ENCODE data around the gene TGM1.

The TGM1 gene

DNA sequence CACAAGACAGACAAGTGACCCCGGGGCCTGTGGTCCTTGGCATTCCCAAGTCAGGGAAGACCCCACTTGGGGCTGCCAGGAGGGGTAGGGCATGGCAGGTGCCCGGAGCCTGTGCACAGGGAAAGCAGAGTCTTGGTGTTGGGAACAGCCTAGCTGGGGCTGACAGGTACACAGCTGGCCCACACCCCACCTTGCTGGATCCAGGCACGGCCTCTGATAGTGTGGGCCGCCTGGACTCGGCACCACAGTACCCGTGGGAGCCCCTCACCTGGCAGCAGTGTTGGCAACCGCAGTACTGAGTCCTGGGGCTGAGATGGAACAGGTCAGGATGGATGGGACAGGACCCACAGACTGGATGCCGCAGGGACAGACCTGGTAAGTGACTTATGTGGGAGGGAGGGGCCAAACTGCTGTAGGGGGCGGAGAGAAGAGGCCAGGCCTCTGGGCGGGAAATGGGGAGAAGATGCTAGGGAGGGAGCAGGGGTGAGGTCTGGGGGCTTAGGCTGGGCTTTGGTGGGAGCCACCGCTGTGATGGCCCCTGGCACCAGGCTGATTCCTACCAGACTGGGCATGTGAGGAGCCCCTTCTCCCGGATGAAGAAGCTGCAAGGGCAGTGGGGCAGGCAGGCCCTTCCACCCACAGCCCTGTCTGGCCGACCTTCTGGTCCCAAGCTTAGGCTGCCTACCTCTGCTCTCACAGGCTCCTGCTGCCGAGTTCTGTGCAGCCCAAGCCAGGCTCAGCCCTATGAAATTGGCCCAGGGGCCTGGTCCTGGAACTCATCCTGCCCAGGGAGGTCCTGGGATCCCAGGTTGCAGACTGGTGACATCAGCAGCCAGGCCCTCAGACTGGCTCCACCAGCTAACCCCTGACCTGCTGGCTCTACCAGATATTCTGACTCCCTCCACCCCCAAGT is at the start of gene TGM1:
Gene TGM1, minus strand, starts transcription at position 357 of the 913 bp plus-strand sequence. CDS start 825 bp downstream, outside the sequence.
- no peak for DNase-seq

DNA sequence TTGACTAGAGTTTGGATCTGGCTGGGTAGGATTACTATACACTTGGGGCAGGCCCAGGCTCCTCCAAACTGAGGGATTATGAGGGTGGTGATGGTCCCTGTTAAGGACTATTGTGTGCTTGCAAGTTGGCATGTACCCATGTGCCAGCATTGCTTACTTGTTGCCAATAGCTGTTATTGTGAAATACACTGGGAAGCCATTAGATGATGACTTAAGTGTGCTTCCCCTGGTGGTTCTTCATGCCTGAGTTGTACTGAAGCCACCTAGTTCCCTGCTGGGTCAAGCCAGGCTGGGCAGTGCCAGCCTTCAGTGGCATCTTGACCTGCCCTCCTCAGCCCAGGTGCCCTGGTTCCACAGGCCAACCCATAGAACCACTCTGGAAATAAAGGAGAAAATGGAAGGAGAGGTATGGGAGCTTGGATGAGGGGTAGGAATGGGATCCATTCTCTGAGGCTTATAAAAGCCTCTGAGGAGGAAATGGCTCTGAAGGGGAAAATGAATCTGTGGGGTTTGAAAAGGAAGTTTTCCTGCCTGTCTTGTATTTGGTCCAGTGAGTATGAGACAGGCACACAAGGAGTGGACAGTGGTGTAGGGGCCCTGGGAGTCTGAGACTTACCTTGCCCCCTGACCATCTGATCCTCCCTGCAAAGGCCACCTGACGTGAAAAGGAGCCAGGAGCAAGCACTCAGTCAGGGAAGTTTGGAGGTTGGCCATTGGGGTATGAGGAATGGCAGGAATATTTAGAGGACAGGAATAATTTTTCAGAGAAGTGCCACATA is 49.0 kb upstream of the TGM1 start:
- no peak for DNase-seq

DNA sequence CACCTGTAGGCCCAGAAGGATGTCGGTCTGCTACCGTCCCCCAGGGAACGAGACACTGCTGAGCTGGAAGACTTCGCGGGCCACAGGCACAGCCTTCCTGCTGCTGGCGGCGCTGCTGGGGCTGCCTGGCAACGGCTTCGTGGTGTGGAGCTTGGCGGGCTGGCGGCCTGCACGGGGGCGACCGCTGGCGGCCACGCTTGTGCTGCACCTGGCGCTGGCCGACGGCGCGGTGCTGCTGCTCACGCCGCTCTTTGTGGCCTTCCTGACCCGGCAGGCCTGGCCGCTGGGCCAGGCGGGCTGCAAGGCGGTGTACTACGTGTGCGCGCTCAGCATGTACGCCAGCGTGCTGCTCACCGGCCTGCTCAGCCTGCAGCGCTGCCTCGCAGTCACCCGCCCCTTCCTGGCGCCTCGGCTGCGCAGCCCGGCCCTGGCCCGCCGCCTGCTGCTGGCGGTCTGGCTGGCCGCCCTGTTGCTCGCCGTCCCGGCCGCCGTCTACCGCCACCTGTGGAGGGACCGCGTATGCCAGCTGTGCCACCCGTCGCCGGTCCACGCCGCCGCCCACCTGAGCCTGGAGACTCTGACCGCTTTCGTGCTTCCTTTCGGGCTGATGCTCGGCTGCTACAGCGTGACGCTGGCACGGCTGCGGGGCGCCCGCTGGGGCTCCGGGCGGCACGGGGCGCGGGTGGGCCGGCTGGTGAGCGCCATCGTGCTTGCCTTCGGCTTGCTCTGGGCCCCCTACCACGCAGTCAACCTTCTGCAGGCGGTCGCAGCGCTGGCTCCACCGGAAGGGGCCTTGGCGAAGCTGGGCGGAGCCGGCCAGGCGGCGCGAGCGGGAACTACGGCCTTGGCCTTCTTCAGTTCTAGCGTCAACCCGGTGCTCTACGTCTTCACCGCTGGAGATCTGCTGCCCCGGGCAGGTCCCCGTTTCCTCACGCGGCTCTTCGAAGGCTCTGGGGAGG is 47.9 kb upstream of the TGM1 start, which contains the start of gene LTB4R:
Gene LTB4R, plus strand, starts transcription at position 857 of the 959 bp plus-strand sequence. CDS start 4,150 bp downstream, outside the sequence.
- peak; percentile 84 for DNase-seq

DNA sequence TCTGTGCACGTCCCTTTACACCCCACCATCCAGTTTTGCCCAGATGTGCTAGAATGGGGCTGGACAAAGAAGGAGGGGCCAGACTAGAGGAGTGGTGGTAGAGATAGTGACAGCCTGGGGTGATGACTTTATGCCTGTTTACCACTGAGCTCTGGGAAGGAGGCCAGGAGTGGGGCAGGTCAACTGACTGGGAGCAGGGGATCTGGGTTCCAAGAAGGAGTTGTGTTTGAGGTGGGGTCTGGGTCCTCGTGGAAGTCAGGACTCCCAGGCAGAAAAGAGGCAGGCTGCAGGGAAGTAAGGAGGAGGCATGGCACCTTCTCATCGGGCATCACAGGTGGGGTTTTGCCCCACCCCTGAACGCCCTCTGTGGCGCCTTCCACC is 47.3 kb upstream of the TGM1 start:
- DNase-seq: peak; percentile 27

DNA sequence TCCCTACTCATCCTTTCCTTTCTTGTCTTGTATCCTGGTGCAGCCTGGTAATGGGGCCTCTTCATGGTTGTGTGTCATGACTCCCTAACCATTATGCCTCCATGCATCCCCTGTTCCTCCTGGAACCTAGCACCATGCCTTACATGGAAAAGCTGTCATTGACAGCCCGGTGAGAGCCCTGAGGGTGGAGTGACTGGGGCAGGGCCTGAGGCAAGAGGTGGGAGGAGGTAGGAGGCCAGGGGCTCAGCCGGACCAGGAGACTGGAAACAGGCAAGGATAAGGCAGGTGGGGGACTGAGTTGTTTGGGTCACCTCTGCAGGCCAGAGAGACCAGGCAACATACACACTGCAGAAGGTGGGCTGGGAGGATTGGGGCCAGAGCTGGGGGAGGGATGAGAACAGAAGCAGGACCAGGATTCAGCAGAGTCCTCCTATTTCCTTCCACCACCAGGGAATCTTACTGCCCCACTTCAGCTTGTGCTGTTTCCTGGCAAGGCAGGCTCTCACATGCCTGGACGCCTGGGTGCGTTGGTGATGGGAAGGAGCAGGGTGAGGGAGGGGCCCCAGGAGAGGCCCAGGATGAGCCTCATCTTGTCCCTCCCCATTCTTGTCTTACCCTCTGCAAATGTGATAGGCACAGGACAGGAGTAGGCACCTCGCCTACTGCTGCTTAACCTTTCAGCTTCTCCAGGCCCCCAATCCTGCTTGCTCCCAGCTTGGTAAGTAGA is 46.7 kb upstream of the TGM1 start, which contains the start of gene LTB4R2:
Gene LTB4R2, plus strand, starts transcription at position 603 of the 727 bp plus-strand sequence. CDS start 525 bp downstream, outside the sequence.
- DNase-seq: no peak

DNA sequence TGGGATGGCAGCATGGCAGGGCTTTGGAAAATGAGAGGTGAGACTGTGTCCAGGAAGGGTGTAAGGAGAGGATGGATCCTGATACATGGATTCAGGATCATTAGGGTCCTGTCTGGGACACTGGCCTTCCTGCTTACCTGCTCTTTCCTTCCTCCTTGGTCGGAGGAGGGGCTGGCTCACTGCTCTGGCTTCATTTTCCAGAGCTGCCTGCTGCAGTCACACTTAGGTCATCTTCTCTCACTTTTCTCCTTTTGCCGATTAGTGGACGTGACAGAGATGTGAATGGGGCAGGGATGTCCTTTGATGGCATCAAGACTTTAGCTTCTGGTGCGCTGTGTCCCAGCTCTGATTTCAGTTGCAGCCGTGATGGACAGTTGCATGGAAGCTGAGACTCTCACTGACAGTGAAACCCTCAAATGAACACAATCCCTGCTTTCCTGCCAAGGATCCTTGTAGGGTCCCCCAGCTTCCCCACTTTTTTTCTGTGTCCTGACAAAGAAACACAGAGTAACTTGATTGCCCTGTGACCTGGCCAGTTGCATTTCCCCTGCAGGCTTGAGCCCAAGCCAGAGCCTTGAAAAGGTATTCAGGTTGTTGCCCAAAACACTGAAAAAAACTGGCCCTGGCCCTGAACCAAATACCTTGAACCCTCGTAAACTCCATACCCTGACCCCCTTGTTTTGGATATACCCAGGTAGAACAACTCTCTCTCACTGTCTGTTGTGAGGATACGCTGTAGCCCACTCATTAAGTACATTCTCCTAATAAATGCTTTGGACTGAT is 45.6 kb upstream of the TGM1 start:
- DNase-seq: no peak

DNA sequence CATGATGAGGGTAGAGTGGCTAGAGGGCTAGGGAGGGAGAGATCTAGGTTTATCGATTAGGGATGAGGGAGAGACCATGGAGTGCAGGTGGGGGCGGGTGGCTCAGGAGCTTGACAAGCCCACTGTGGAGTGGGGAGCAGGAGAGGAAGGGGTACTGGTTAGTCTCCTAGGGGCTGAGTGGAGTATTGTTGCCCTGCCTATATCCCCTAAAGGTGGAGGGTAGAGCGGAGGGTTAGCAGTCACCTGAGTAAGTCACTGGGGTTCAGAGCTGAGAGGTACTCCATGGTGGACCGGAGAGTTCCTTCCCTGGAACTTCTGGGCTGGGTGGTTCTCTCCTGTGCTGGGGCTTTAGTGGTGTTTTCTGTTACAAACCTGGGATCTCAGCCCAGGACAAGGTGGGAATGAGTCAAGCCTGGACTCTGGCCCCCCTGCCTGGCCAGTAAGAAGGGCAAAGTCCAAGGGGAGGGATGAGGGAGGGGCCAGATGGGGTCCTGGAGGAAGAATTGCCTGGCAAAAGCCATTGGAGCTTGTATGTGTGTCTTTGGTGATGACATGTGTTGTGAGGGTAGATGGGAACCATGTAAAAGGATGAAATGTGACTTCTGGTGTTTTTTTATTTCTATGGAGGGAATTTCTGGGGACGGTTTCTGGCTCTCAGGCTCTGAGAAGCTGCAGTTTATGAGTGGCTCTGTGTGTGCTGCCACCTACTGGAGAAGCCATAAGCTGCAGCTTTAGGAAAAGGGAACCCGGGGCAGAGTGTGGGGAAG is 44.8 kb upstream of the TGM1 start, which contains the start of gene CIDEB:
Gene CIDEB, minus strand, starts transcription at position 403 of the 767 bp plus-strand sequence. Its CDS starts 119 bp downstream, at position 284.
- DNase-seq: peak; percentile 27

DNA sequence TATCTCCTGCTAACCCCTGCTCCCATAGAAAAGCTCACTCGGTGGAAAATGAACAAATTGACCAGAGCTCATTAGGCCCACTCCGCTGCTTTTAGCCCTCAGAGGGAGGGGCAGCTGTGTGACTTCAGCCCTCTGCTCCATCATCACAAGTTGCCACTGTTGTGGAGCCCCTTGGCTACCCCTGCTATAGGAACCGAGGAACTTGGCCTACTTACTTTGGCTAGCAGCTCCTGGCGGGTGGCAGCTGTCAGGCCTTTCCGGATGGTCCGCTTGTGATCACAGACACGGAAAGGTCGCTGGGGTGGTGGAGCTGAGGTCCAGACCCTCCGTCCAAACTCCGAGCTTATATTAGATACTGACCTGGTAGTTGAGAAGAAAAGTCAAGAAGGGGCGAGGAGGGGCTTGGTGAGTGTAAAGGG is 44.2 kb upstream of the TGM1 start:
- no peak for DNase-seq

DNA sequence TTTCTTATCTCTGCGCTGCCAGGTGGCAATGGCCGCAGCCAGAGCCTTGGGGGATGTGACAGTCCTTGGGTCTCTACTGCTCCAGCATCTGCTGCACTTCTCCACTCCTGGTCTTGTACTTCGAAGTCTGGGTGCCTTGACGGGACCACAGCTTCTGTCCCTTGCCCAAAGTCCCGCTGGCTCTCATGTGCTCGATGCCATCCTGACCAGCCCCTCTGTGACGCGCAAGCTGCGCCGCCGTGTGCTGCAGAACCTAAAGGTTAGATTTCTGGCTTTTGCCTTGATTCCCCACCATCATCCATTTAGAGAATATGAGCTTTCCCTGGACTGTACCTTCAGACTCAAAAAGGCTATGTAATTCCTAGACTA is 41.0 kb upstream of the TGM1 start:
- no peak for DNase-seq

DNA sequence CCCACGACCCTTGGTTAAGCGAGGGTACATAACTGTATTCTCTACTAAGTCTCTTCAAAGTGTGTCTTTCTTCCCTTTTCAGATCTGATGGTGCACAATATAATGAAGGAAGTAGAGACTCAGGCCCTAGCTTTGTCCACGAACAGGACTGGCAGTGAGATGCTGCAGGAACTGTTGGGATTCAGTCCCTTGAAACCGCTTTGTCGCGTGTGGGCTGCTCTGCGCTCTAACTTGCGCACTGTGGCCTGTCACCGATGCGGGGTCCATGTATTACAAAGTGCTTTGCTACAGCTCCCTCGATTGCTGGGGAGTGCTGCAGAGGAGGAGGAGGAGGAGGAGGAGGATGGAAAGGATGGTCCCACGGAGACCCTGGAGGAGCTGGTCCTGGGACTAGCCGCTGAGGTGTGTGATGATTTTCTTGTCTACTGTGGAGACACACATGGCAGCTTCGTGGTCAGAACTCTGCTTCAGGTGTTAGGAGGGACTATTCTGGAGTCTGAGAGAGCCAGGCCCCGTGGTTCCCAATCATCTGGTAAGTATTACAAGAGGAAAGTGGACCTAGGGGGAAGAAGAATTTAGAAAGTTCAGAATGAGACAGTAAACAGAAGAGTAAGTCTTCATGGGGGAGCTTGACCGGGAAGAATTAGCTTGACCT is 37.5 kb upstream of the TGM1 start:
- no peak for DNase-seq

DNA sequence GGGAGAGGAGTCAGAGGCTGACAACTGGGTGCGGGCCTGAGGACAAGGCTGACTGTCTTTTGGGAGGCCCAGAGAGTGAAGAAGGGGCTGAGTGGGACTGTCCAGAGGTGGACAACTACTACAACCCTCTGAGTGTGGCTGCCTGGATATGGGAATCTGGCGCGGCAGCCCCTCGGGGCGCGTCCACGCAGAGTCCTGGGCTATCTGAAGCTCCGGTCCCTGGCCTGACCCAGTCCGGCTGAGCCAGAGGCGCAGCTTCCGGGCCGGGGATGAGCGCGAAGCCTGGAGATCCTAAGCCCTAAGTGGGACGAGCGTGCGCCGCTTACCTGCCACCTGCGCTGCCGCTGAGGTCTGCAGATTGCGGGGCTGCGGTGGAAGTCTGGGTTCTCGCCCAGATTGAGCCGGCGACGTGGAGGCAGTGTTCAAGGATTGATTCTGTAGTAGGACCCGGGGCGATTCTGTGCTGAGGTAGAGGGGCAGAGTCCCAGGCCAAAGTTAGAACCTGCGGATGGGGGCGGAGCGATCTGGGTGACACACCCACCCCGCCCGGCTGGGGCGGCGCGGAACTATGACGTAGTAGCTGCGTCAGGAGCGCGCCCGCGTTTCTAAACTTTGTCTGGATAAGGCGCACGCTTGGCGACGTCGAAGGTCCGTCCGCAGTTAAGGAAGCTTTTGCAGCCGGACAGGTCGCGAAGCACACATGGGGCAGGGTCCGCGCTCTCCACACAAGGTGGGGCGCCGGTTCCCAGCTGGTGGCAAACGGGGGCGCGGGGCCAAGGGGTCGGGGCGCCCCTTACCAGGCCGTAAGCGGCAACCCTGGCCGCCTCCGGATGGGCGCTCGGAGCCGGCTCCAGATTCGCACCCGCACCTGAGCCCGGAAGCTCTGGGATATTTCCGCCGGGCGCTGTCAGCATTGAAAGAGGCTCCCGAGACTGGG is 36.5 kb upstream of the TGM1 start, which contains the start of the genes DHRS1 and NOP9:
Gene DHRS1, minus strand, starts transcription at position 526 of the 937 bp plus-strand sequence. CDS start 674 bp downstream, outside the sequence.
Gene NOP9, plus strand, starts transcription at position 596 of the 937 bp plus-strand sequence. Its CDS starts 105 bp downstream, at position 701.
- DNase-seq: peak; percentile 78

DNA sequence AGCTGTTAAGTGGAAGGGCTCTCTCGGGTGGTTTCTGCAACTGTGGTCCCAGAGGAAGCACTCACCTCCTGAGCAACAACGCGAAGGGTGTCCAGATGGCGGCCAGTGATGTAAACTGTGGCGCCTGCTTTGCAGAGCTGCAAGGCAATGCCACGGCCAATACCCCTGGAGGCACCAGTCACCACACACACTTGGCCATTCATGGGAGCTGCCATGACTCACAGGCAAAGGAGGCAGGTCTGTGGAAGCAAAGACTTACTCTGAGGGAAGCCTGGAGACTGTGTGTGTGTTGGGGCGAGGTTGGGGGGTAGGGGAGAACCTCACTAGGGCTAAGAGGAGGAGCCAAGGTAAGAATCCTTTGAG is 35.9 kb upstream of the TGM1 start:
- no peak for DNase-seq

DNA sequence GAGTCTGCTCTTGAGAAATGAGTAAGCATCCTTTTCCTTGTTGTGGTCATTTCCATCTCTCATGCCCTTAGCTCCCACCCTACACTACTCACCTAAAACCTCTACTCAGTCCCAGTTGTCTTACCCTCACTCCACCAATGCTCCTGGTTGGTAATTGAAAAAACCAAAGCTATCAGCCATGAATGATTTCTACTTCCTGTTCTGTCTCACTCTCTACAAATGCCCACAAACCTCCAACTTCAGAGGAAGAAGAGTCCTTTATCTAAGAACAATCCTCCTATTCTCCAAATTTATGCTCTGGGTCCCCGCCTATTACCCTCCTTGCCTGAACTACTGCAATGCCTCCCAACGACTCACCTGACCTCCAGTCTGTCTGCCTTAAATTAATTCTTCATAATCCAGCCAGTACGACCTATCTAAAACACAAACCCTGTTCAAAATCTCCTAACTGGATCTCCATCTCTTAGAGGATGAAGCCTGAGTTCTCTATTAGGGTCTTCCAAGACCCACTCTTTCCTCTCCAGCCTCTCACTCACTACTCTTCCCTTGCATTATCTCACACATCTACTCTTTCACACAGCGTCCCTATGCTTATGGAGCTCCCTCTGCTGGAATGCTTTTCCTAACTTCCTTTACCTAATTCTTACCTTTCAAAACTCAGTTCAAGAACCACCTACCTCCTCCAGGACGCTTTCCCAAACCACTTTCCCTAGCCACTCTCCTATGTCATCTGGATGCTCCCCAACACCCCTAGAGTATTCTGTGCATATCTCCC is 34.4 kb upstream of the TGM1 start:
- DNase-seq: no peak

DNA sequence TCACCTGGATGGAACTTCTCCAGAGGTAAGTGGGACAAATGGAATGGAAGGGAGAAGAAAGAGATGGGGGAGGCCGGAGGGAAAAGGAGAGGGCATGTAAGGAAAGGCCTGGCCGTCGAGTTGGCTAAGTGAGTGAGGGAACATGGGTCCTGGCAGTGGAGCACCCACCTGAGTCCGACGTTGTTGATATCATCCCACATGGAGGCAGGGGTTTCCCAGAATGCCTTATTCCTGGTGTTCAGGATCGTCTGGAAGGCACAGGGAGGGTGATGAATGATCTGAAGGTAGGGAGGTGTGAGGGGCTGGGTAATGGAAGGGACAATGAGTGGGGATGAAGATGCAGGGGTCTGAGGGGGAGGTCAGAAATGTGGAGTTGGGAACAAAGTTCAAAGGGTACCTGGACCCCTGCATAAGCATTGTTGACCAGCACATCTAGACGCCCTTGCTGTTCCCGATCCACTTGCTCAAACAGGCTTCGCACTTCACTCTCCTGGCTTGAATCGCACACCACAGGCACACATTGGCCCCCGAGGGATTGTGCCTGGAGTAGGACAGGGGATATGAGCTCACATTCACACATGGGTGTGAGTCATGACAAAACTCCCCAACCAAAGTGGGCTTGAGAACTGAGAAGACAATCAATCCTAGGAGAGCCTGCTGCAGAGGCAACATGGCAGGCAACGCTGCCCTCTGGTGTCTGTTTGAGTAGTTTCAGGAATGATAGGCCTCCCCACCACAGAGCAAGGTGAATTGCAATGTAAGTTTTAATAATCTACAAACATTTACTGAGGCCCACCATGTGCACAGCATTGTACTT is 33.6 kb upstream of the TGM1 start:
- peak; percentile 23 for DNase-seq

DNA sequence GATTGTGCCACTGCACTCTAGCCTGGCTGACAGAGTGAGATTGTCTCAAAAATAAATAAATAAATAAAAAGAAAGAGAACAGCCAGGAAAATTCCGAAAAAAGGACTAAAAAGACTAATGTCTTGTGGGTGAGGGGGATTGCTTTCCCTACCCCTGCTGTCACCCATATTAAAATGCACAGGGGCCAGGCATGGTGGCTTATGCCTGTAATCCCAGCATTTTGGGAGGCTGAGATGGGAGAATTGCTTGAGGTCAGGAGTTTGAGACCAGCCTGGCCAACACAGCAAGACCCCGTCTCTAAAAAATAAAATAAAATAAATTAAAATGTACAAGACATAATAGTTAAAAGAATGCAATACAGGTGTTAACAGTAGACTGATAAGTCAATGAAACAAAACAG is 30.5 kb upstream of the TGM1 start:
- DNase-seq: no peak

DNA sequence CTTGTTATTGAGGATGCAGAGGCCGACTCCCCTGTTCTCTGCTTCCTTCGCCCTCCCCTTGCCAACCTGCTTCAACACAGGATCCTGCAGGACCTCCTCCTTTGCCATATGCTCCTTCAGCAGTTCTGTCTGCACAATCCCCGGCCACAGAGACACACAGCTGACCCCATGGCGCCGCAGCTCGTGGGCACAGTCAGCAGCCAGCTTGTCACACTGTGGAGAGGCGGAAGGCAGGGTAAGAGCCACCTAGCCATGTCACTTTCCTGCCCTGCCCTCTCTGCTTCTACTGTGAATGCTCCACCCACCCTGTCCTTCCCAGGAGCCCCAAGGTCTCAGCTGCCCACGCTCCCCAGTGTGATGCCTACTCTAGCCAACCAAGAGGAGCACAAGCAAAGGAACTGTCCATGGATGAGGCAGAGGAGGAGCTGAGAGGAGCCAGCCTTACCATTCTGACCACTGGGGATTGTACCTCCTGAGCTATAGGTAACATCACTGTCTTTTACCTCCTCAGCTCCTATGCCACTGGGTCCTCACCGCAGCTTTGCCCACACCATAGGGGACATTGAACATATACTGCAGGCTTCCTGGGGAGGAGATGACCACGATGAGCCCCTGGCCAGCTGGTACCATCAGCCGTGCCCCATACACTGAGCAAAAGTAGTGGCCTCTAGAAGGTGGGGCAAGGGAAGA is 29.3 kb upstream of the TGM1 start:
- DNase-seq: no peak

Data from NCI-H2029 (cell line).